AG20443 (cell line): ENCODE data around the gene CTSO.

Source experiments
- DNase-seq: peaks from one replicate; pipeline ENCODE4 v3.0.0; 2012; ENCODE audit warnings: low spot score, mixed read lengths

CTSO gene

DNA sequence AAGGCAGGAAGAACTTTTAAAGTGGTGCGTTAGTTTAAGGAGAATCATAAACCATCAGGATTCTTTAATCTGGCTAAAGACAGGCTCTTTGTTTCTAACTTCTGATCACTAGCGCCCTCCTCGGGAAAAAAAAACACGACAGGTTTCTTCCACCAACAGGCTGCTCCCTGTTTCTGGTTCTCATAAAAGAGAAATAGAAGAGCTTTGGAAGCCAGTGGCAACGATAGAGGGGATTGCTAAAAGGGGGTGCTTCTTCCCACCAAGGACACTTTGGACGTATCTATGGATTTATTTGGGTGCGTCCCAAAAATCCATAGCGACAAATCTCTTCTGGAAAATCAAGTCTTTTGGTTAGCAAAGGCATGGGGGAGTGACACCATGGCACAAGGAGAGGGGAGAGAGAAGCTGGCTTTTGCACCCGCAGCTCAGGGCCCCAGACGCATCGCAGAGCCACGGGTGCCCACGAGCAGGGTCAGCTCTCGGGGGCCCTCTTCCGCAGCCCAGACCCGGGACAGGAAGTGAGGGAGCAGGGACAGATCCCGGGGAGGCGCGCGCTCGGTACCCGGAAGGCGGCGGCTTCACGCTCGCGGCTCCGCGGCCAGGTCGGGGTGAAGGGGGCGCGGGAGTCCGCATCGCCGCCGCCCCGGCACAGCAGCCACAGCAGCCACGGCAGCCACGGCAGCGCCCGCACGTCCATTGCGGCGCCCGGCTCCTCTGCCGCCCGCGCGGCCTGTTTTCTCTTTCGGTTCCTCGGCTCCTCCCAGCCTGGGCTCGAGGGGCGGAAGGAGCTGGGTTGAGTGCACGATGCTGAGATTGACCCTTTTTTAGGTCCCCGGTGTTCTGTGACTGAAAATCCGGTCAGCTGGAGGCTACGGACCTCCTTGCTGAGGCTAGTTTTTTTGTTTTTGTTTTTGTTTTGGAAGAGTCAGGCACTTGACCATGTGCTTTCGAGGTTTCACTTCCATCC is at the start of gene CTSO:
Gene CTSO (minus strand): TSS at position 716 of the 967 bp plus-strand sequence. CDS start 19 bp downstream, at position 697.
- peak; percentile 81 for DNase-seq

GRCh38 chr4:156000491-156000890 is 46.8 kb upstream of the CTSO start:
- no peak for DNase-seq

GRCh38 chr4:155999725-156000124 is 46.1 kb upstream of the CTSO start:
- no peak for DNase-seq

DNA sequence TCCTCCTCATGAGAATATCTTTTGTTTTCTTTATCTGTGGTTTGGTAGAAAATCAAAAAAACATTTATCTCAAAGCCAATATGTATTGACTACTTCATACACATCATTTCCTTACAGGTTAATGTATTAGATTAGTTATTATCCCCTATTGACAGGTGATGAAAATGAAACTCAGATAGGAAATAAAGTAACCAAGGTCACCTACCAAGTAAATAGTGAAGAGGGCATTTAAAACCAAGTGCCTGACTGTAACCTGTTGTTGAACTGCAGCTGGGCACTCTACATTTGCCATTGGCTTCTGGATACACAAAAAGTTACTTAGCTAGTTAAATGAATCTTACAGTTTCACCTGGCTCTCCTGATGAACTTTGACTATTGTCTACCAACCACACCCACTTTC is 41.4 kb upstream of the CTSO start:
- DNase-seq, result no peak

DNA sequence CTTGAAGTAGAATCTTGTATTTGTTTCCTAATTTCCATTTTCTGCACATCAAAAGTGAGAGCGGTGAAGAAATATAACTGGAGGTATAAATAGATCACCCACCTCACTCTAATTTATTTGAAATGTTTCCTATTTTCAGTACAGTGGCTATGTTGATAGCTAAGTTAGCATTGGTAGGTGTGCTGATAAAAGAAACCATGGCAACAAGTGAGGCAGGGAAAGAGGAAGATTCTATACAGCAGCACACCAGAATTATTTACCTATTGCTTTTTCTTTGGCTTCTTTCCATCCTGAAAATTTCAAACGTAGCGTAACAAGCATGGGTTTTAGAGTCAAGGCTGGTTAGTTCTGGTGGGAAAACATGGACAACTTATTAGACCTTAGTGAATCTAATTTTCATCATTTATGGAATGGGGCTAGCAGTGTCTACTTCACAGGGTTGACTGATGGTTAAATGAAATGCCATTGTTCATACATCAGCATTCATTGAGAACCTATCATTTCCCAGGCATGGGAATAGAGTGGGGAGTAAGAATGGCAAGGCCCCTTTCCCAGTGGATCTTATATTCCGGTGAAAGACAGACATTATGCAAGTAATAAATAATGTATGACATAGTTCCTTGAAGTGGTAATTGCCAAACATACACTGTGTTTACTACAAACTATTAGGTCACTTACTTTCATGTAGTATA is 30.6 kb upstream of the CTSO start:
- DNase-seq, result no peak

GRCh38 chr4:155982736-155983385 is 29.2 kb upstream of the CTSO start:
- no peak for DNase-seq

- no peak for DNase-seq
These were observed 25.1 kb upstream of the CTSO start for GRCh38 chr4:155978810-155979209.

GRCh38 chr4:155975511-155975910 is 21.8 kb upstream of the CTSO start:
- DNase-seq, result no peak

DNA sequence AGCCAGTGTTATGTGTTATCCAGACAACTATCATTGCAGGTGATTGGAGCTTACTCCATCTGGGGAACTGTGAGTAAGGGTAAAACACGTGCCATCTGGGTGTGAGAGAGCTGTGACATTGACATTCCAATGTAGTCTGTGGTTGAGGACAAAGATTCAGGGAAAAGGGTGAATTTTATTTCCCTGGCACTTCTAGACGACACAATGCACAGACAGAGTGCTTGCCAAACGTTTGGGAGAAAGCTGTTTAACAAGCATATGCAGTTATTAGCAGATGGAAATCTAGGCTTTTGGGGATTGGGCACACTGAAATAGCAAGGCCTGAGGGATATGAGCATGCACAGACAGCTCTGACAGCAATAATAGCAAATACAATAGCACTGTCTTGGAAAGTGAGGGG is 21.3 kb upstream of the CTSO start:
- no peak for DNase-seq

DNA sequence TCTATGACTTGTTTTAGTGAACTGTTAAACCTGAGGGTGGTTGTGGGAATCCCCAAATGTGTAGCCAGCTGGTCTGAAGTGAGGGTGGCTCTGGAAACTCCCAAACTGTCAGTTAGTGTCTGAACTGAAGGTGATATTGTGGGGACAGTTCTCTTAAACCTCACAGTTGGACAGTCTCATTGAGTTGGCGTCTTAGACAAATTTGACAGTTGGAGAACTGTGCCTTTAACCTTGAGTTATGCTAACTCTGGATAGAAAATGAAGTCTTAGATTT is 20.7 kb upstream of the CTSO start:
- no peak for DNase-seq

- peak; percentile 14 for DNase-seq
These were observed 20.2 kb upstream of the CTSO start for GRCh38 chr4:155973639-155974475.

DNA sequence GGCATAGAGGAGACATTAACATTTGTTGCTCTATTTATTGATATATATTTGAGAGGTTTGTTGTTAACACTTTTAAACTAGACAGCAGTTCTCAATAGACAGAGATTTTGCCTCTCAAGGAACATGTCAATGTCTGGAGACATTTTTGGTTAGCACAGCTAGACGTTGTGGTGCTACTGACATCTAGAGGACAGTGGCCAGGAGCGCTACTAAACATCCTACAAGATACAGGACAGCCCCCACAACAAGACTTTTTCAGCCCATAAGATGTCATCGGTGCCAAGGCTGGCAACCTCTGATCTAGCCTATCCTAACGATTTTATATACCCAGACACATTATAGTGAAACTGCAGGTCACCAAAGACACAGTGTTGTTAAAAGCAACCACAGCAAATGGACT is 18.4 kb upstream of the CTSO start:
- DNase-seq, result peak; percentile 21

DNA sequence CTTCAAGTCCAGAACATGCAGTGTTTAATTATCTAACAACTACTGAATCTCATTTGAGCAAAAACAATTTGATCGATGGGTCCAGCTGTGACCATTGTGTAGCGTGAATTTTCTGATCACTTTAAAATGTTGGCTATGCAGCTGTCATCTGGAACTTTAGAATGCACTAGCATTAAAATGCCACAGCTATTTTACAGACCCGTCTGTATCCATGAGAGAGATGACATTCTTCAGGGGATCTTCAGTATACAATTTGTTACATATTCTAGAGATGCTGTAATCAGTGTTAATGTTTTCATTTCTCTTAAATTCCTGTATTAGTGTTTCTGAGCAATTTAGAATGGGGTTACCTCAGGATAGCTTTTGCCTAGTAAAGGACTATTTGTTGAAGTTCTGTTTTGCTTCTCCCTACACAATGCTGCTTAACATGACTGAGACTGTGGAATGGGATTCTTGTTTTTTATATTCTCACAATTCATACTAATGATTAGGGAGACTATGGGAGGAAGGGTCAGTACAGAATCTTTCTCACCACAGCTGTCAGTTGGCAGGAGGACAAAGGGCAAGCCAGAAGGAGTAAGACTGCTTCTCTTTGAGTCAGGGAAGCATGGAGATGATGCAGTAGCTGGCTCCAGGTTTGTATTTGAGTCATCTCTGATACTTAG is 13.2 kb upstream of the CTSO start:
- peak; percentile 24 for DNase-seq

DNA sequence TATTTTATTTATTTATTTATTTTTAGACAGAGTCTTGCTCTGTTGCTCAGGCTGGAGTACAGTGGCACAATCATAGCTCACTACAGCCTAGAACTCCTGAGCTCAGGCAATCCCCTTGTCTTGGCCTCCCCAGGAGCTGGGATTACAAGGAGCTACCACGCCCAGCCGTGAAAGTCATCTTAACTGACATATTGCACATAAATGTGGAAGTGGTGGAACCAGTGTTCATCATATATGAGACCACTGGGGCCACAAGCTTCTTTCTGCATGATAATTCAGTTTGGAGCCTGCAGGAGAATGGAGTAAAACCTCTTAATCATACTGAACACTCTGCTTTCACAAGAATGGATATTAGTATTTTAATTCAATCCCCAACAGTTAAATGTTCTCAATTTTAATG is 12.5 kb upstream of the CTSO start:
- DNase-seq, result no peak

- DNase-seq, result no peak
These were observed 10.6 kb upstream of the CTSO start for GRCh38 chr4:155964016-155964891.

GRCh38 chr4:155962767-155963166 is 9.1 kb upstream of the CTSO start:
- no peak for DNase-seq

- DNase-seq, result no peak
These were observed 7.9 kb upstream of the CTSO start for GRCh38 chr4:155961575-155961974.

- DNase-seq, result peak; percentile 48
These were observed 6.9 kb upstream of the CTSO start for GRCh38 chr4:155960522-155960921.

DNA sequence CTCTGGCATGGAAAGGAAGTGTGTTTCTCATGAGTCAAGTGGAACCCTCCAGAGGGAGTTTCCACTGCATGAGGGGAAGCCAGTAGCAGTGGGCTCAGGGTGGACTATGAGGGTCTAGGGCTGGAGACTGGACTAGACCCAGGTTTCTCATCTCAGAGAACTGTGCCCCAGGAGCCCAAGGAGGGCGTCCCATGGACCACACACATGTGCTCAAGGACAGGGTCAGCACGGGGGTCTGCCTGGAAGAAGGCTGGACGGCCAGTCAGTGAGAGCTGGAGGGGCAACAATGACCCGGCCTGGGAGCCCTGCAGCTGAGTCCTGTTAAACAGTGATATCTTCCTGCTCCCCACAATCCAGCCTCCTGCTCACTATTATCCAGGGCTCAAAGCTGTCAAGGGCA is 5.8 kb upstream of the CTSO start:
- DNase-seq, result no peak

DNA sequence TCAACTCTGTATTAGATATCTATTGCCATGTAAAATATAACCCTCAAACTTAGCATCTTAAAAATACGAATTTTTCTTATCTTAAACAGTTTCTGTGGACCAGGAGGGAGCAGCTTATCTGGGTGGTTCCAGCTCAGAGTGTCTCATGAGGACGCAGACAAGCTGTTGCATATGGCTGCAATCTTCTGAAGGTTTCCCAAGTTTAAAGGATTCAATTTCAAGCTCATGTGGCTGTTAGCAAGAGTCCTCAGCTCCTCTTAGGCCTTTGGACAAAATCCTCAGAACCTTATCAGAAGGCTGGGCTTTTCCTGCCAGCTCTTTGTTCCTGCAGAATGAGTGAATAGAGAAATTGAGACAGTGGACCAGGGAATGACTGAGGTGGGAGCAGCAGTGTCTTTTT is 2.8 kb upstream of the CTSO start:
- no peak for DNase-seq

DNA sequence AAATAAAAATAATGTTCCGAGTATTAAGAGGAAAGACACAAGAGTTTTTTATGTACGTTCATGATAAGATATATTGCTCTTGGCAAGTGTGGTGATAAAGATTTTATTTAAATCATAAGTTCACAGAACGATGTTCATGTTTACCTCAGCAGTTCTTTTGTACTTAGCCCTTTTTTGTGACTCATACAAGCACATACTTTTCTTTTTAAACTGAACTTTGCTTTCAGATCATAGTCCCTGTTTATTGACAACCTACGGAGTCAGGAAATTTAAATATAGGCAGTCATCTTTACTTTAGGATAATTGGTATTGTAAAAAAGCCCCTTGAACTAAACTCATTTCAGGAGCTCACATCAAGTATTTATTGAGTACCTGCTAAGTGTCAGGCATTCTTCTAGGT is 1.3 kb upstream of the CTSO start:
- DNase-seq, result no peak
